DMS 273 treated with DMSO at 0.1 percent for 48 hours (cell line): Measurements from ENCODE around the gene LHFPL2.

Source experiments
- DNase-seq: peaks from one replicate; lab custom pipeline; 2025; lab: John Stamatoyannopoulos, UW

Gene LHFPL2

DNA sequence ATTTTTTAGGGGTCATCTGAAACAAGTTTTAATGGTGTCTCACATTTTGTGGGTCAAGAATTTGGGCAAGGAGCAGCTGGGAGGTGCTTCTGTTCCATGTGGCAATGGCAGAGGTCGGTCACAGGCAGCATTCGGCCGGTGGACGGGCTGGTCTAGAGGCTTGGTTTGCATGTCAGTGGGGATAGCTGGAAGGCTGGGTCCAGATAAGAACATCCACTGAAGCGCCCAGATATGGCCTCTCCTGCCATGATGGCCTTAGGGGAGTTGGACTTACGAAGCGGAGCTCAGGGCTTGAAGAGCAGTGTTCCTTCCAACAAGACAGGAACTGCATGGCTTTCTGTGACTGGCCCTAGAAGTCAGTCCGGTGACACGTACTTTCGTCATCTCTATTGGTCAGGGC is 30.3 kb downstream of the LHFPL2 start:
- no peak for DNase-seq

DNA sequence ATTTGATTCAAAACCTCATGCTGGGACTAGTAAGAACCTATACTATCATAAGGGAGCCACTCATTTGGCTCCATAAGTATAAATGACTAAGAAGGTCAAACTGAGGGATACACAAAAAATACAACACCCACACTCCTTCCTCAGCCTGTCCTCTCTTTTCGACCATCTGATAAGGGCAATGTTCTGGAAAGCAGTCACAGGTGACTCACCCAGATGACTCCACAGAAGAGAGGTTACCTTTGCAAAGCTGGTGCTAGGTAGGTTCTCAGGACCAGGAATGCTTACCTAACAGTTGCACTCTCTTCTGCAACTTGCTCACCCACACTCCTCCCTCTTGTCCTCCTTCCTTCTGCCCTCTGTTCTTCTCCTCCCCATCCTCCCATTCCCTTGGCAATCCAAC is 32.9 kb downstream of the LHFPL2 start:
- no peak for DNase-seq

DNA sequence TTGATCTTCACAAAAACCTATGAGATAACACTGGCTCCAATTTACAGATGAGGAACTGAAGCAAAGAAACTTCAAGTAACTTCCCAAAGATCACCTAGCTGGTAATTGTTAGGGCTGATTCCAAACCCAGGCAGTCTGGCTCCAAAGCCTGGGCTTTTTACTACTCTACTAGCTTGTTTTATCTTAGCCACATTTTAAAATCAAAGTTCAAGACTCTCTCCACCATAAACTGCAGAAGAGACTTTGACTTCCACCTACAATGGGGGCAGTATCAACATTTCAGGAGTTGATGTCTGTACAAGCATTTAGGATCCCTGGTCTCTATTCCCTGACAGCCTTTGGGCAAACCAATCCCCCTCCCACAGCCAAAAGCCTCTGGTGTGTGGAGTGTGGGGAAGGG is 33.8 kb downstream of the LHFPL2 start:
- DNase-seq = no peak

DNA sequence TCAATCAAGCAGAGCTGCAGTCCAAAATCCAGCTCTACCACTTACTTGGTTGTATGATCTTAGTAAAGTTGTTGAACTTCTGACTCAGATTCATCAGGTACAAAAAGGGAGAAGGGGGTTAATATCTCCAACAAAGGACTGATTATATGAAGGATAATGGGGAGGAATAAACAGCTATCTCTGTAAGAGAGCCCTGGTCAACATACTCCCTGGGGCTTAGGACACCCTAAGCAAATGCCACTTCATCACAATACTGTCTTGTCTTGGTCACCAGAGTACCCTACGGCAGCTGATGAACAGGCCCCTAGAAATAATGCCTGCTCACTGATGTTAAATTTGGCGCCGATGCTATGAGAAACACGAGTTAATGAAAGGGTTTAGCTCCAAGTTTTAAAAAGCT is 34.8 kb downstream of the LHFPL2 start:
- DNase-seq = no peak

DNA sequence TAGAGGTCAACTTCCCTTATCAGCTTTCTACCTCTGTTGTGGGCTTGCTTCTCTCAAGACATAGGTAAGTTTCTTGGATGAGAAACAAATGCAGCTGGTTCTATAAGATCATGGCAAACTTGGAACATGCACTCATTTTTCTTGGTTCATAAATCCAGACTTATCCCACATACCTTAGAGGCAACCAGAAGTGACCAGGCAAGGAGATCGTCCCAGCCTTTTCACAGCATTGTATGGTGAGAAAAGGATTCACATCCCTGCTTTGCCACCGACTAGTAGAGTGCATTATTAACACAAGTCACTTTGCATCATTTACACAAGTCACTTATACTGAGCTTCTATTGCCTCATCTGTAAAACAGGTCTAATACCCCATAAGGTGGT is 35.4 kb downstream of the LHFPL2 start:
- no peak for DNase-seq

DNA sequence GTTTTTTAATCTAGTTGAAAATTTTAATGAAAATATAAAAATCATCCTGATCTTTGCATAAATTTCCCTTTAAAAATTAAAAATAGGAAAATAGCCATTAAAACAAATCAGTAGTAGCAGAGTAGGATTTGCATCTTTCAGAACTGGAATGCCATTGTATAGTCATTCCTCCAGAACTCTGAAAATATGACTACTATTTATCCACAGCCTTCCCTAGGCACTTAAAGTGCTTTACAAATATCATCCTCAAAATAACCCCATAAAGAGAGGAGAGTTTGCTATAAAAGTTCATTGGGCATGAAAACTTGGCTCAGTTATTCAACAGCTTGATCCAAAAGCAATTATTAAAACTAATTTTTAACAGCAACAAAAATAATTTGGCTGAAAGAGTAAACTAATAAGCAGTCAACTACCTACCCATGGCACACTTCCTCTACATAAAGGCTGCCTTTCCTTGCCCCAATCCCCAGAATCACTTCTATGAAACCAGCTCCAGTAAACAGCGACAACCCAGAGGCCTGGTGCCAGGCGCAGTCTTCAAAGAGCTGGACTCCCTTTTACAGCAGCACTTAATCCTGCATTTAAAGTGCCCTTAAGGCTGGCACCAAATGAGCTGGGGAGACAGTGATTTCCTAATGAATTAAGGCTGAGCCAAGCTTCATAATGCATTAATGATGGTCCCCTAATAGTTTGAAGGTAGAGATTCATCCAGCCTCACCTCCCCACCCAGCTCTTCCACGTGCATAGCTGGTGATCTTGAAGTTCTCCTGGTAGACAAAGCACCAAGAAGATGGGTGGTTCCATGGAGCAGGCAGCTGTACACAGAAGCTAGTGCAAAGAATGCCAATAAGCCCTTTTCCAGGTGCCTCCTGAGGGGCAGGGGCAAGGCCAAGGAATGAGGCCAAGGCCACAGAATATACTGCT is 36.1 kb downstream of the LHFPL2 start:
- DNase-seq = no peak

DNA sequence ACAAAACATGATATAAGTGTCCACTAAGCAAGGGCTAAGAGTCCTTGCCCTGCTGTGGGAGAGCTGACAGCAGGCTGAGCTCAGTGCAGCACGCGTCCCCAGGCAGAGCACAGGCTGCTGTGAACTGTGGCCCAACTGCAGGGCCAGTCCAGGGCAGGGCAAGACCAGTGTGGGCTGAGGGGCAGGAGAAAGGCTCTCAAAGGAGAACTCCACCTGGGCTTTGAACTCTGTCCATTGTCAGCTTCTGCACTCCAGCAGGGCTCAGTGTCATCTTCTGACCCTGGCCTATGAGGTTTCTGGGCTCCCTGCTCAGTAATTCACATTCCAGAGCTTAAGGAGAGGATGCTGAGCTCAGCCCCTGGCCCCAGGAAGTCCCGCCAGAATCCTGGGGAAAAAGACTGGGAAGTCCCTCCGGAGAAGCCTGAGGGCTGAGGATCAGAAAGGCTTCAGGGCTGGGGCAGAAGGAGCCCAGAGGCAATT is 37.4 kb downstream of the LHFPL2 start:
- DNase-seq = no peak

DNA sequence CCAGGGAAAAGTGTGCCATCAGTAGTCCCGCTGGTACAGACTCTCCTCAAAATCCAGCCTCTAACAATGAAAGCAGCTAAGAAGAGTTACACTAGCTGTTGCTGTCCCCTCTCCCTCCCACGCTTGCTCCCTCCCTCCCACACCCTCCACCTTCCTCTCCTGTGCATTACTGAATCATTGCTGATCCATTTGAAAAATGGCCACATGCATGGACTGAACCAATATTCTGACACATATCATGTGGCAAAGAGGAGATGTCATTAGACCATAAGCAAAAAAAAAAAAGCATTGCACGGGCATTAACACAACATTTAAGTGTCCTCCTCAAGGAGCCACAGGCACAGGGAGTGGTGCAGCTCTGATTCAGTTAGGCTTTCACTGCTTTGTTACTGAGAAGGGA is 37.9 kb downstream of the LHFPL2 start:
- no peak for DNase-seq

DNA sequence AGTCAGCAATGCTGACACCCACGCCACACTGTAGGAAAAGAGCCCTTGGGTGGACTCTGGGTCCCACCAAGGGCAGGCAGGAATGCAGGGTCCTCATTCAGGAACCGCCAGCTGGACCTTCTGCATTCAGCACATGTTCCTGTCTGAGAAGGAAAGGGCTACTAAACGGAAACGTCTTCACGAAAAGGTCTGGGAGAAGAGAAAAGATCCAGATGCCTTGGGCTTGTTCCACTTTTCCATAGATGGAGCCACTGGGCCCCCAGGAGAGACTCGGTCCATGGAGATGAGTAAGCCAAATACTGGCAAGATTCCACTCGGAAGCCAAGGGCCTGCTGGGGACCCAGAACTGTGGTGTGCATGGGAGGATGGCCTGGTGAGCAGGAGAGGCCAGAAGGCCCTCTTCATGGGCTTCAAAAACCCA is 38.4 kb downstream of the LHFPL2 start:
- no peak for DNase-seq

DNA sequence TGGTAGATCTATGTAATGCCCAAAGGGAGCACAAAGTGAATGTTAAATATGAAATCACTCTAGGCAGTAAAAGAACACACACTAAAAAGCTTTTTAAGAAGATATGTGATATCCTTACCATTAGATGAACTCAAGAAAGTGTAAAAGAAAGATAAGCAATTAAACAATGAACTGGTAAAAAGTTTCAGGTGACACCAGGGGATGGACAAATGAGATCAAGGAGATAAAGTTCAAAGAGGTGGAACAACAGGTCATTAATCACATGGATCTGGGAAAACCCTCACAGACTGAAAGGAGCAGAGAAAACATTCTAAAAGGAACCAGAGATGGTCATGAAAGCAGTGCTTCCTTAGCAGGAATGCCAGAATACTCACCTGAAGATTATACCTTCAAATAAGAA is 40.7 kb downstream of the LHFPL2 start:
- DNase-seq = no peak

DNA sequence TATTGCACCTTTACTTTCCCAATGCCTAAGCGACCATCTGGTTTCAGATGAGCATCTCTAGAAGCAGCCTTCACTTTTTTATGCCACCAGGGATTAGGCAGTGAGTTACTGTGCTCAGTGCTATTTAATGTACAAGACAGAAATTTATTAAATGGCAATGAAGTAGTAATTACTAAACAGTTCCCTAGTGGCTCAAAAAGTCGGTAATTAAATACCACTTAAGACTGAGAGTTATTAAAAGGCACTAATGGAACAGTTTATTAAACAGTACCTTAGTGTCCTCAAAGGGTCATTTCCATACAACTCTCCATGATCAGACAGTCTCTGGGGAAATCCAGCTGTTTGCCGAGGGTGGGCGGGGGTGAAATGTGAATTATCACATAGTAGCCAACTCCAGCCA is 42.3 kb downstream of the LHFPL2 start:
- DNase-seq = no peak

DNA sequence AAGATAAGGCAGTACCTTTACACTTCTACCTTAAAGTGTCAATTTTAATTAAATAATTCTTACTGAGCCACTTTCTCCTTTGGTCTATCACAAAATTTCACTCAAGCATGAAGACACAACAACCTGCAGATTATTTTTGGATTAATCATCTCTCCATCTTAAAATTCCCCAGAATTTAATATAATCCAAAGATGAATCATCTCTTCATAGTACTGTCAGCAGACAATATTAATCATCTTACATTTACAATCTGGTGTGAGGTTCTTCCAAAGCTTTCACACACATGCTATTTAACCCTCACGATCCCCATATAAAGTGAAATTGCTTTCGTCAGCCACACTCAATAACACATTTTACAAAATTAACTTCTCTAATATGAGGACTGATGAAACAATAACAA is 43.0 kb downstream of the LHFPL2 start:
- no peak for DNase-seq

DNA sequence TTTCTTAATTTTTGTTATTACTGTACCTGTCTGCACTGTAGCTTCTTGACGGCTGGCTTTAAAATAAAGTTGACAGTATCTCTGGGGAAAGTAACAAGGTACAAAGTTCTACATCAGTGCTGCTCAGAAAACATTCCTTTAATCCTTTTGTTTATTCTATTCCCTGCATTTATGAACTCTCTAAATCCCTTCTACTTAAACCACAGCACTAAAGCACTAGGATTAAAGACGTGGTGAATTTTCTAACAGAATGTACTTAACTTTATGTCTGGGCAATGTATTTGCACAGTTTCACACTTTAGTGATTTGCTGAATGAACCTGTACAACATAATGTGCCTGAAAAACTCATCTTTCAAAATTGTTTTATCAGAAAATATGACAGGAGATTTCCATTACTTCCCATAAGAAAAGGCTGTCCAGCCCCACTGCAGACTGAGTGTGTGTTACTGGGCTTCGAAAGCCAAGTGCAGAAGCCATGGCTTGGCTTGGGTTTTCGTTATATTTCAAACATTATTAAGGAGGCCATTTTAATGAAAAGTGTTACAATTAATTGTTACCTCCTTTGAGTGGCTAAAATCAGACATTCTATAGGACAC is 43.8 kb downstream of the LHFPL2 start:
- no peak for DNase-seq

DNA sequence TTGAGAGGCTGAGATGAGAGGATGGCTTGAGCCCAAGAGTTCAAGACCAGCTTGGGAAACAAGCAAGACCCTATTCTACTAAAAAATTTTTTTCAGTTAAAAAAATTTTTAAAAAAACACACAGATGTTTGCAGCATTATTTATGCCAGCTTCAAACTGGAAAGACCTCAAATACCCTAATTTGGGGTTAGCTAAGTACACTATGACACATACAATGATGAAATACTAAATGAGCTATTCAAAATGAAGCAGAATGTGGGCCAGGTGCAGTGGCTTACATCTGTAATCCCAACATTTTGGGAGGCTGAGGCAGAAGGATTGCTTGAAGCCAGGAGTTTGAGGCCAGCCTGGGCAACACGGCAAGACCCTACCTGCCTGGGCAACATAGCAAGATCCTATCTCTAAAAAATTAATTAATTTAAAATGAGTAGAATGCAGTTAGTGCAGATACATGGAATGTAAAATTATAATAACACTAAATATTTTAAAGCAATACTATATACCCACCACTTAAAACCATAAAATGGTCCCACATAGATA is 44.9 kb downstream of the LHFPL2 start:
- no peak for DNase-seq

DNA sequence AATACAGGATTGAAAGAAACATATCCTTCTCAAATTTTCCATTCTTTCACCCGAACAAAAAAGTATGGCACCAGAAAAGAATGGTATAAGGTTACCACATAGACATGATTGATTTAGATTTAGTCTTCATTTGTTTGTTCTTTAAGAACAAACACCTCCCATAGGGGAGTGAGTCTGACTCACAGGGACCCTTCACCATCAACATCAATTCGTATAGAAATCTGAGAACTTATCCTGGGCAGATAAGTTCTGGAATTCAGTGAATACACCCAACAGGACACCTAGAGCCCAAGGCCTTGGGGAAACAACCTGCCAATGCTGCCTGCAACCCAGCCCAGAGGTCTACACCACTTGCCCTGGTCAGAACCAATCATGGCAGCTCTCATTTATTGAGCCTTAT is 46.2 kb downstream of the LHFPL2 start:
- no peak for DNase-seq

DNA sequence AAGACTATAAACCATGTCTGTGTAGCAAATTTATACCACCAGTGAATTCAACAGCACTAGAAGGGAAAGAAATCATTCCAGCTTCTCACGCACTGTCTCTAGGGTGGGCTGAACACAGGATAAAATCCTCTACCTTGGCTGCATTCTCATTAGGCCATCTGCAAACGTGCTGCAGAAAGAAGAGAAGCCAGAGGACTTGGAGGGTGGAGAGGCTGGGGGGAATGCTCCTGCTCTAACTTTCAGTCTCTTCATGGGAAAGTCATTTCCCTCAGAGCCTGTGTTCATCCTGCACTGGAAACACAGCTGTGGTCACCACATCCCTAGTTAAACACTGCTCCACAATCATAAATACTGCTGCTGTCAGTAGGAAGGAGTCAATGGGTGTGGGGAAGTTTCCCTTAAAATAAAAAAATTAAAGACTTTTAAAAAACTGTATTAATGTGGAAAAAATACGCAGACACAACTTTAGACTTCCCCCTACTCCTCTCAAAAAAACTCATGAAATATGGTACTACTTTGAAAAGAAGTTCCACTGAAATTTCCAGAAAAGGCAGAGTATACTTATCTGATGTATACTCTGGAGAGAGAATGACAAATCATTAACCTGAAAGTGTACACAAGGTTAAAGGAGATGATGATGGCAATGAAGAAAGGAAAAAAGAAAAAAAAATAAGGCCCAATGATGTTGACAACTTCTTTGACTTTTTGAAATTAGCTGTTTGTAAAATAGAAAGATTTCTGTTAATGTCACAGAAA is 46.8 kb downstream of the LHFPL2 start:
- DNase-seq = no peak

DNA sequence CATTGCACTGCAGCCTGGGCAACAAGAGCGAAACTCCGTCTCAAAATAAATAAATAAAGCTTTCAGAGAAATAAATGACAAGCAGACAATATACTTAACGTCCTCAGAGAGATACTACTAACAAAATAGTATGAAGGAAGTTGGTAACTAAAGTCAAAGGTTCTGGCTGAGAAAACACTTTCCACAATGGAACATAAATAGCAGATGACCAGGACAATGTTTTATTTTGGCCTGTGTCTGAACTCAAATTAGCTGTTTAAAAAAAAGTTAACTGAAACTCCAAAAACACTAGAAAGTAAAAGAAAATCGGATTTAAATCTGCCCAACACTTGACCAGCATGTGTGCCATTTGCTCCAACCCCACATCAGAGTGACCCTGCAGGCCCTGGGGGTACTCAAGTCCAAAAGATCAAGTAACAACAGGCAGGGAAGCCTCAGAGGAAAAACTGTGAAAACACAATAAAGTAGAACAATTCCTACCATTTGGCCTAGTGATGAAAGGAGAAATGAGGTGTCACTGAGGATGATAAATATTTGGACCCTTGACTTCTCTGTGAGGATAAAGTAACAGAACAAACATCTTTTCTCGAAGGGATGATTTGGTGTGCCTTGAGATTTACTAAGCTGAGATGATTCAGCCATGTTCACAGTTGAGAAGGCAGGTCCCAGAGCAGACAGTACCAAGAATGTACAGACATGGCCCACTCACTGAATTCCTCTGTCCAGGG is 47.7 kb downstream of the LHFPL2 start:
- no peak for DNase-seq

DNA sequence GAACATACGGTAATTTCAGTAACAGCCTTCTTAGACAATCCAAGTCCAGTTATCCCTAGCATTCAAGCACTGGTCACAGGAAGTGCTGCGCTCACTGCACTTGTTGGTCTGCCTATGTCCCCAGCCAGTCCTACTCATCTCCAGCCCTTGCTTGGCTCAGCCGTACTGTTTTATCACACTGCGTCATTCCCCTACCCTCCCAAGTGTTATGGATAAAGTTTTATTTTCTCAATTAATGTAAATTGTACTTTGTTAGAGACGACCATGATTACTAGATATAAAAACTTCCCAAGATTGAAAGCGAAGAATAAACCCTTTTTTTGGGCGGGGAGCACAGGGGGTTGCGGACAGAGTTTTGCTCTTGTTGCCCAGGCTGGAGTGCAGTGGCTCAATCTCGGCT is 49.6 kb downstream of the LHFPL2 start:
- DNase-seq = no peak

DNA sequence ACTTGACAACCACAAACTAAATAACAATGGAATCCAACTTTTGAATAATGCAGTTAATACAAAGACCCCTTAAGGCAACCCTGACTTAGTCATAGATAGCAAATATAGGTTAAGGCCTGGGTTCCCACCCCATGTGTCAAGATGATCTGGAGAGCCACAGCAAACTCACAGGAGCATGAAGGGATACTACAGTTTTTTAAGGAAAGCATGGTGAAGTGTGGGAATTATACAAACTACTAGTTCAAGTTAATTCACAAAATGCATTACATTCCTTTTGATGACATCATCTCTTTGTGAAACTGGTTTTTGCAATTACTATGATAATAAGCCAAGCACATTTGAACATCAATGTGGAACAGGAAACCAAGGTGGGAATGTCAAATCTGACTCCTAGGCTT is 50.6 kb downstream of the LHFPL2 start:
- no peak for DNase-seq

DNA sequence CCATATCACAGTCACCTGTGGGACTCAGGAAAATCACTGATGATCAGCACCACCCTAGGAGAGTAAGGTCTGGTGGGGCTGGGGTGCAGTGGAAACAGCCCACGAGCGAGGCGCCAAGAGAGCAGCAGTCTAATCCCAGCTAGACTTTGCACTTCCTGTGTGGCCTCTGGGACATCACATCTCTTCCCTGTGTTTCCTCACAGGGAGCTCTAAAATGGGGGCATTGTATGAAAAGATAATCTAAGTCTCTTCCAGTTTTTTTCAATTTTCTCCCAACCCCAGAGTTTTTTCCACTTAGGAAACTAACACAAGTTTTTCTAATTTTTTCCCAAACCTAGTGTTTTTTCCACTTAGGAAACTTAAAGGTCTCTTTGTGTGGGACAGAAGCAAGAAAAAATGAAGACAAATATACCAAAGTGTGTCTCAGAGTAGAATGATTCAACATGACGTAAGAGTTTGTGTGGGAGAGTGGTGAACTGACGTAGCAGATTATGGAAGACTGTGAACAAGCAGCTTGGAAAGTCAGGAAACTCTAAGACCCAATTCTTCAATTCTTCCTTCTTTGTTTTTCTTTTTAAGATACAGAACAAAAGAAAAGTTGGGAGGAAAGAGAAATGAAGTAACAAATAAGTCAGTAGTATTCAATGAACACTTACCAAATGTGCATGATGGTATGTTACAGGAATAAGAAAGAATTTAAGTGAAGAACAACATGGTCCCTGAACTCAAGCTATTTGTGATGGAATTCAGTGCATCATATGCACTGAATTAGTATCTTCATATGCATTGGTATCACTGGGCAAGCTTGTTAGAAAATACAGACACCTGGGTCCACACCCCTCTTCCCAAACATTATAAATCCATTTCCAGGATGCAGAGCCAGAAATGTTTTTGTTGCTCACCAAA is 51.3 kb downstream of the LHFPL2 start:
- no peak for DNase-seq

DNA sequence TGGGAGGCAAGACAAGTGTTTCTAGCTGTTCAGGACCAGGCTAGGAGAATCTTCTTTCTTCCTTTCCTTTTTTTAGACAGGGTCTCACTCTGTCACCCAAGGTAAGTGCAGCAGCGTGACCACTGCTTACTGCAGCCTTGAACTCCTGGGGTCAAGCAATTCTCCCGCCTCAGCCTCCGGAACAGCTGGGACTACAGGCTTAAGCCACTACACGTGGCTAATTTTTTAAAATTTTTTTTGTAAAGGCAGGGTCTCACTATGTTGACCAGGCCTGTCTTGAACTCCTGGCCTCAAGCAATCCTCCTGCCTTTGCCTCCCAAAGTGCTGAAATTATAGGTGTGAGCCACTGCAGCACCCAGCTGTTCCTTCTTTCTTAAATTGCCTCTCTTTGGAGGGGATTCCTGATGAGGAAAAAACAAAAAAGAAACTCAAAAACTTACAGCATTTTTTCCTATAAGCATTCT is 53.1 kb downstream of the LHFPL2 start:
- DNase-seq = no peak
